K562 (cell line): ENCODE results near the gene C1QTNF5. TPM values are rescaled to one million over a fixed set of nuclear protein-coding genes. Genes with fewer than 3 reads are reported as not detected.
A peak's percentile ranks its signal among the peaks of the same experiment; 100 is the strongest.

Experiments
- ATAC-seq: fragments of 200-7000 bp; cut with Tn5 transposase; 3 replicates; pipeline ENCODE4 v1.9.1; 2020; ENCODE audit warnings: moderate library complexity
- BruUV-seq: library from RNA; stranded (reverse); fragments of 400-500 nt; replicated peaks from 2 replicates; lab custom pipeline; 2021; lab: Mats Ljungman, UMichigan
- CTCF ChIA-PET: fragments of 300-600 bp; formaldehyde crosslinking; extraction: SDS; loops from one replicate; lab custom pipeline; 2021; ENCODE audit warnings: low intra/inter-chr PET ratio; lab: Yijun Ruan, JAX
- POLR2A ChIA-PET: fragments of 300-600, 350-650 bp; sonication (Branson Sonifier 250); formaldehyde crosslinking; extraction: SDS; loops from one replicate; lab custom pipeline; 2021; ENCODE audit warnings: antibody characterized with exemption, inconsistent platforms; lab: Yijun Ruan, JAX
- DNase-seq, 4 experiments: peaks; one replicate each; pipeline versions ENCODE4 v3.0.0 to v3.0.0-alpha.2; 2011 to 2018; ENCODE audit warnings: low spot score in 3 of 4, mixed read lengths in 3 of 4; ENCODE audit errors: extremely low read depth in 1 of 4
- FAIRE-seq: peaks from 2 replicates; lab custom pipeline; 2011; peaks lifted over from hg19 to GRCh38; lab: Jason Lieb, UNC
- H2AFZ ChIP-seq: 2 replicates; pipeline ENCODE4 v1.6.0; 2011; ENCODE audit warnings: low read depth, low read length, control low read depth, inconsistent platforms
- H3K27ac ChIP-seq: fragments of 200-600 bp; 3 replicates; pipeline ENCODE4 v1.8.0; 2011; ENCODE audit warnings: low read depth, mild to moderate bottlenecking, control low read depth, inconsistent platforms, low read length, moderate library complexity, mixed read lengths; ENCODE audit errors: extremely low read depth
- H3K27me3 ChIP-seq, 2 experiments: fragments of 300-600 bp in 1 of 2; 2 replicates in 1 of 2; 3 replicates in 1 of 2; pipeline versions ENCODE4 v1.6.0 to v1.8.0; 2011; ENCODE audit warnings: inconsistent platforms in 2 of 2, low read length in 2 of 2, mild to moderate bottlenecking in 1 of 2, mixed read lengths in 1 of 2, moderate library complexity in 1 of 2; ENCODE audit not compliant: control insufficient read depth in 2 of 2, insufficient read depth in 2 of 2
- H3K36me3 ChIP-seq: fragments of 300-600 bp; 3 replicates; pipeline ENCODE4 v1.8.0; 2011; ENCODE audit warnings: mild to moderate bottlenecking, low read length, inconsistent platforms; ENCODE audit not compliant: control insufficient read depth, insufficient read depth
- H3K4me1 ChIP-seq, 2 experiments: fragments of 200-600 bp in 1 of 2; replicated peaks in 1 of 2; 2 replicates in 1 of 2; 3 replicates in 1 of 2; pipeline versions ENCODE4 v1.5.1 to v1.8.0; 2011; ENCODE audit warnings: inconsistent platforms in 2 of 2, low read length in 2 of 2, mild to moderate bottlenecking in 1 of 2, mixed read lengths in 1 of 2, moderate library complexity in 1 of 2; ENCODE audit not compliant: control insufficient read depth in 2 of 2, insufficient read depth in 2 of 2
- H3K4me2 ChIP-seq: 2 replicates; pipeline ENCODE4 v1.6.1; 2011; ENCODE audit warnings: low read length, control low read depth, inconsistent platforms, mixed read lengths; ENCODE audit not compliant: insufficient read depth
- H3K4me3 ChIP-seq: fragments of 200-600 bp; sonication (generic), shearing (Covaris generic); 2 replicates; pipeline ENCODE4 v1.5.1; 2016; ENCODE audit warnings: control low read depth, inconsistent platforms
- H3K79me2 ChIP-seq: fragments of 200-600 bp; 3 replicates; pipeline ENCODE4 v1.8.0; 2011; ENCODE audit warnings: low read length, inconsistent platforms; ENCODE audit not compliant: control insufficient read depth, insufficient read depth
- H3K9ac ChIP-seq, 2 experiments: 2 replicates each; pipeline versions ENCODE4 v1.6.0 to v1.6.1; 2011; ENCODE audit warnings: low read depth in 2 of 2, low read length in 2 of 2, control low read depth in 1 of 2, inconsistent platforms in 1 of 2, mild to moderate bottlenecking in 1 of 2, mixed read lengths in 1 of 2; ENCODE audit not compliant: insufficient read depth in 1 of 2
- H3K9me1 ChIP-seq: one replicate; pipeline ENCODE4 v1.6.0; 2011; ENCODE audit warnings: inconsistent platforms, mild to moderate bottlenecking, low read length, moderate library complexity; ENCODE audit not compliant: control insufficient read depth, insufficient read depth
- H3K9me3 ChIP-seq: replicated peaks from 2 replicates; pipeline ENCODE4 v1.5.1; 2011; ENCODE audit warnings: low read depth, low read length, inconsistent platforms; ENCODE audit not compliant: control insufficient read depth, insufficient read depth
- H4K20me1 ChIP-seq: replicated peaks from 2 replicates; pipeline ENCODE4 v1.6.1; 2011; ENCODE audit warnings: low read length, inconsistent platforms, mixed read lengths; ENCODE audit not compliant: control insufficient read depth, insufficient read depth
- CHCHD3 ChIP-seq: fragments of 250-450 bp; sonication (Bioruptor Pico); IDR thresholded peaks from 2 replicates; pipeline ENCODE4 v2.1.2; 2022; ENCODE audit warnings: mild to moderate bottlenecking
- NR1H2 ChIP-seq: sonication (generic); formaldehyde crosslinking; IDR thresholded peaks from 2 replicates; pipeline ENCODE4 v1.4.0; 2020; ENCODE audit warnings: mild to moderate bottlenecking, missing genetic modification reagents
- SP1 ChIP-seq: sonication (generic); formaldehyde crosslinking; IDR thresholded peaks from 2 replicates; pipeline ENCODE4 v1.8.1; 2022; ENCODE audit warnings: mild to moderate bottlenecking, missing genetic modification reagents
- ZNF586 ChIP-seq: fragments of 450-650 bp; formaldehyde crosslinking; conservative IDR thresholded peaks from 2 replicates; pipeline ENCODE4 v1.4.0; 2020; ENCODE audit warnings: mild to moderate bottlenecking, moderate library complexity
- WGBS: fragments of 100-300 bp; shearing (Covaris generic); methylation state at CpG from one replicate; pipeline ENCODE4 v1.1.6; 2016; ENCODE audit warnings: low coverage, mixed read lengths; ENCODE audit not compliant: insufficient coverage; ENCODE audit errors: missing lambda C conversion rate; 5-methylcytosine and 5-hydroxymethylcytosine counted together
- in situ Hi-C: fragments of 300-500 bp; cut with MboI; formaldehyde crosslinking; loops from 4 replicates; pipeline ENCODE4 v1.15.0; 2018; ENCODE audit warnings: inconsistent platforms, mixed read lengths
- intact Hi-C: fragments of 100-400 bp; cut with micrococcal nuclease; formaldehyde crosslinking; loops from 2 replicates; pipeline ENCODE4 v1.14.2; 2022
- polyA plus RNA-seq, 8 experiments: library from polyadenylated mRNA; depleted of rRNA in 4 of 8; stranded (reverse) in 5 of 8; unstranded in 3 of 8; fragments of >200 nt; fragmentation: Nextera tagmentation in 2 of 8; fragmentation: Illumina TruSeq in 1 of 8; extraction: Ambion mirVana in 2 of 8; extraction: Trizol in 1 of 8; gene quantifications; 2 replicates each; pipeline versions ENCODE4 v1.2.1 to v1.2.3, GENCODE V29; 2011 to 2014; ENCODE audit warnings: inconsistent platforms in 1 of 8, missing spikeins in 1 of 8
- total RNA-seq, 7 experiments: library from RNA; depleted of rRNA in 6 of 7; stranded (reverse); fragments of >200 nt in 6 of 7; fragmentation: Illumina TruSeq in 2 of 7; extraction: Trizol in 2 of 7; gene quantifications; 2 replicates each; pipeline versions ENCODE4 v1.2.1 to v1.2.3, GENCODE V29; 2011 to 2021; ENCODE audit warnings: low replicate concordance in 1 of 7

The C1QTNF5 gene
- total and polyA plus RNA-seq, 9 of the 15 experiments (the other 6 are each of a cell fraction or from before 2014, with no cell fraction given) = 0.07 to 0.76 (median 0.24) TPM; not detected in 1

GRCh38 chr11:119341222-119342022, 739 bp upstream of the C1QTNF5 start:
- BruUV-seq = no TSS peak
- Histone ChIP-seq H3K9me1 (no peaks in the 10 kb centered on the region), H3K4me3 (no peak overlapping the region), H3K4me2 (no peak overlapping the region)
- intact Hi-C loops = no loop called here
- CTCF ChIA-PET = no interaction called here
- TF ChIP-seq CHCHD3 = no peak
- TF ChIP-seq SP1 = 0 out of 2 replicates have a peak, but pooled peaks have one; percentile 30
- TF ChIP-seq NR1H2 (CRISPR knock-in tag) = 0 out of 2 replicates have a peak, but pooled peaks have one; percentile 55
- TF ChIP-seq ZNF586 (CRISPR knock-in tag) = no peak
- TF ChIP-seq, all 486 proteins: peak for 2
- H3K36me3 ChIP-seq = peaks cover 9% of the 10 kb centered on the region; the same call in 1 of the 3 replicates
- DNase-seq (no peak), ATAC-seq (no peak), FAIRE-seq (no peak)
- WGBS = 33% methylated on average over 12 of the region's 16 CpGs
- H3K27ac ChIP-seq = no peak overlapping the region
- H2AFZ ChIP-seq = no peak overlapping the region
- H3K4me1 ChIP-seq = peaks cover 23 to 58% of the 10 kb centered on the region in 2 experiments; a peak in 4 of 5 replicates
- H3K27me3 ChIP-seq = peaks cover 0 to 19% of the 10 kb centered on the region in 2 experiments; a peak in 3 of 5 replicates
- peak overlapping the region in 1 of 2 experiments; percentile 43; a peak in 1 of 4 replicates for H3K9ac ChIP-seq
- no peaks in the 10 kb centered on the region; the same call in 1 of the 2 replicates for H4K20me1 ChIP-seq
- in situ Hi-C loops = no loop called here
- no peaks in the 10 kb centered on the region for H3K9me3 ChIP-seq
- POLR2A ChIA-PET = interaction anchor here (0.7 kb wide), 1 partner anchor 1072 kb away, joined by 3 read pairs; no protein-coding TSS in a partner anchor
- H3K79me2 ChIP-seq = peaks cover 10% of the 10 kb centered on the region; the same call in 2 of the 3 replicates
